ENCODE data around the gene LSAMP.
"Not testable (repeated sequence)": the region's sequence is repeated elsewhere in the genome, so short reads cannot be mapped to it uniquely, and the experiment has no call there.

The LSAMP gene

DNA sequence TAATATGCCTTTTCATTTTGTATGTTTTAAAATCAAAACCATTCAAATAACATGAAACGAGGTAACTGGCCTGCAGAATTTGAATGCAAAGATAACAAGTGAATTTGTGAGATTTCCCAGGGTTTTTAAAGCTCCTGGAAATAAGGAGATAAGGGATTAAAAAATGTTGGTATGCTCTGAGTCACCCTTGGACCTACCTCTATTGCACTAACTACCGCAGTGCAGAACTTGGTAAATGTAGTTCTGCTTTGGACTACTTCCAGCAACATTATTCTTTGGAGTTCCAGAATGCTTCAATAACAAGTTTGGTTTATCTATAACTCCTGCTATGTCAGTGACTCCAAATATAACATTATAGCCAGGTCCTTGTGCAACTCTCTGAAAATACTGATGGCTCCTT lies 620.2 kb downstream of the LSAMP start:
- no peak for DNase-seq

DNA sequence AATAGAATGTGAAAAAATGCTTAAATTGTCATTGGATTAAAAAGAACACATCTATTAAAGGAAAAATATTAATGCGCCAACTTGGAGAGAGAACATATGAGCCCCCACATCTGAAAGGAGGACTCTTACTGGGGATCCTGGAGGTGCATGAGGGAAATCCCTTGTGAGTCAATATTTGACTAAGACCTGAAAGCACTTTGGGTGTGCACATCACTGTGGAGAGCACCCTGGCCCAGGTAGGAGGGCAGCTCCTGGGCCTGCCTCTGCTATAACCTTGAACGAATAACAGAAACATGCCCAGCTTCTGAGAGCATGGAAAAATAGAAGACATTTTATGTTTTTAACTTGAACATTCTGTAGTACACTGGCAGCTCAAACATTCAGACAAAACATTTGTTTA lies 622.2 kb downstream of the LSAMP start:
- no peak for DNase-seq

DNA sequence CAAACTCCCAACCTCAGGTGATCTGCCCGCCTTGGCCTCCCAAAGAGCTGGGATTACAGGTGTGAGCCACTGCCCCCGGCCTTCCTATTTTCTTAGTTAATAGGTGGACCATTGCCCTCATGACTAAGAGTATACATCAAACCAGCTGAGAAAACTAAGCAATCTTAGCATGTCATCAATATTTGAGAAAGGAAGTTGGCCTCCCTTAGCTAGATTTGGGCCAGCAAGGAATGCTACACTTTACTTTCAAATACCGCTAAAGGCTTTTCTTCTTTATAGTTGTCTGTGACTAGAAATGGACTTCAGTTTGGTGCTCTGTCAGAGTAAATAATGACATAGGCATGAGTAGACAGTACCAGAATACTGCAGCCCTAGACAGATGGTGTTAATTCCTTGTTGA lies 622.7 kb downstream of the LSAMP start:
- no peak for DNase-seq

DNA sequence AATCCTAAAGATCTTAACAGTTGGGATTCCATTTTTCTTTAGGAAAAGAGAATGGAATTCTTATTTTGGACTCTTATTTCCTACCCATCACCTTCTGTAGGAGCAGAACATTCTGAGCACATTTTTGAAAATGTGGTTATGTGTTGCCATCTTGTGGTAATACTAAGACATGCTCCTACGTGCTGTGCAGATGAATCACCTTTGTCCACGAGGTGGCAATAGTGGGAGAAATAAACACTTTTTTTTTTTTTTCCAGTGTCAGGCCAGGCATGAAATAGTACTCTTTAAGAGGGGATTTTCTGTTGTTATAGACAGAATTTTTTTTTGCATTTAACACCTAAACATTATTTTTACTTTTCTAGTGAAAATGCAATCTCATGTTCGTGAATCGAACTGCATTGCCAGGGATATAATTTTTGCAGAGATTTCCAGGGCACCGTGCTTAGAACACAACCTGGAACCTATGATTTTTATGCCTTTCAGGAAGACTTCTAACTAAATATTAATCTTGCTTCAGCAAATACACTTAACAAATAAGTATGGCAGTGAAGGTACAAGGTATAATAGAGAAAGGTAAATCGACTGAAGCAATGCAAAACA lies 625.4 kb downstream of the LSAMP start:
- peak; percentile 85 for DNase-seq

DNA sequence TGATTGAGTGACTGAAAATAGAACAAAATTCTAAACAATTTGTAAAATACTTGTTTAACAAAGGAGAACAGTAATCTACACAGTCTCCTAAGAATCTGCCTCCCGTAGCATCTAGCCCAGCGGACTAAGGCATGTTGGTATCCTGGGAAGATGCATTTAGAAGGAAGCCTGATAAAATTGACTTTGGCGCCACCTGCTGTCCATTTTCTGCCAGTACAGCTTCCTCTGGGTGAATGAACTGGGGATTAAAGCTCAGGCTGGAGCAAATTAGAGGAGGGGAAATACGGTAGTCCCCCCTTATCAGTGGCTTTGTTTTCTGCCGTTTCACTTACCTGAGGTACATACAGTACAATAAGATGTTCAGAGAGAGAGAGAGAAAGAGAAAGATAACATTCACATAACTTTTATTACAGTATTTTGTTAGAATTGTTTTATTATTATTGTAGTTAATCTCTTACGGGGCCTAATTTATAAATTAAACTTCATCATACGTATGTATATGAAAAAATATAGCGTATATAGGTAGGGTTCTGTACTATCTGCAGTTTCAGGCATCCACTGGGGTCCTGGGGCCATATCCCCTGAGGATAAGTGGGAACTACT lies 630.4 kb downstream of the LSAMP start:
- DNase-seq = peak; percentile 43

DNA sequence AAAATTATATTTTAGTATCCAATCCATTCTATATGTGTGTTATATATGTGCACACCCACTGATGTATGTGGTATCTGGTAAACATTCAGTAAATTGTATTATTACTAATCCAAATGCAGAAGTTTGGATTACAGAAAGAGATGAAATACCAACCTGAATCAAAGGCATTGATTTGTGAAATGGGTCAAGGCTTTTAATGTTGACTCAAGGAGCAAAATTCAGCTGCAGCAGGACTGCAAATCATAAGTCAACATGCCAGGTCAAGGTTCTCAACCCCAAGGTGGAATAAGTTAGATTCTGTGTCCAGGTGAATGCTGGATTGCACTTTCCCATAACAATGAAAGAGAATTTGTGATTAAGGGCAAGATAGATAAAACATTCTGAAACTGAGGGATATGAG lies 631.3 kb downstream of the LSAMP start:
- no peak for DNase-seq

DNA sequence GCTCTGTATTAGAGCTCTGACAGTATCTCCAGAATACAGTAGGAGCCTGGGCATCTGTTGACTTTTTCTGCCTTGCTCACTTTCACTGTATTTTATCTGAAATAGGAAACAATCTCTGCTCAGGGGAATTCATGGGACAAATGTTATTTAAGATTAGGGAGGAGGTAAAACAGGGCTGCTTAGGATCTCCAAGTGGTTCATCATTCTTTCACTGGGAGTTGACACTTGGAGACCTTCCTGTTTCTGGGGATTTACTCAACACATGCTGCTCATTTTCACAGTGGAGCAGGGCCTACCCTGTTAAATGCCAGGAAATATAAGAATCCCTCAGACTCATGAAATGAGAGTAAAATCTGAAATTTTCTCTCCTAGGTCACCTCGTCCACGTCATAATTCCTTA lies 636.5 kb downstream of the LSAMP start:
- no peak for DNase-seq

DNA sequence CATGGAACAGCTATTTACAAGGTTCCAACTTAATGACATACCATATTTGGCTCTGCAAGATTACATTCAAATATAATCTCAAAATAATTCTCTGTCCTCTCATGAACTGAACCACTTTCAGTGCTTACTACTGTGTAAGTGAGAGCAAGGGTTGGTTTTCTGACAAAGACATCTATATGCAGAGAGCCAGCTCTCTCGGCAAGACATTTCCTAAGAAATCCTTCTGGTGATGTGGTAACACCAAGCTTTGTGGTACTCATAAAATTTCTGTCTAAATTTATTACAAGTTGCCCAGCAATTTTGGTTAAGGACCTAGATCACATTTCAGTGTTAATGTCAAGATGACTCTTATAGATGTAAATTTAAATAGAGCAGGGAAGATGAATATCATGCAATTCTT lies 637.0 kb downstream of the LSAMP start:
- DNase-seq = no peak

DNA sequence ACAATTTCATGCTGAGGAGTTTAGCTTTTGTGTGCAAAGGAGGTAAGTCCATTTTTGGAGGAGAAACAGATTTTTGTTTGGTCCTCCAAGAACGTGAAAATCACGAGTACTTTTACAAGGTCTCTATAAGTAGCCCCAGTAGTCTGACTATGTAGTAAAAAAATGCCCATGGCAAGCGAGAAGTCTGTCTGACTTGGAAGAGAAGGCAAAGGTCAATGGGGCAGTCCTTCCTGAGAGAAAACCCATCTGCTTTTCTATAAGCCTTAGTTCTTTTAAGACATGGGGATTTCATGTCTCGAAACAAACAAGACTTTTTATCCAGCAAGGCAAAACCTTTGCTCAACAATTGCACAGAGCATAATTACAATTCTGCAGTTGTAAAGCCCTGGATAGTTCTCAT lies 638.8 kb downstream of the LSAMP start:
- no peak for DNase-seq

DNA sequence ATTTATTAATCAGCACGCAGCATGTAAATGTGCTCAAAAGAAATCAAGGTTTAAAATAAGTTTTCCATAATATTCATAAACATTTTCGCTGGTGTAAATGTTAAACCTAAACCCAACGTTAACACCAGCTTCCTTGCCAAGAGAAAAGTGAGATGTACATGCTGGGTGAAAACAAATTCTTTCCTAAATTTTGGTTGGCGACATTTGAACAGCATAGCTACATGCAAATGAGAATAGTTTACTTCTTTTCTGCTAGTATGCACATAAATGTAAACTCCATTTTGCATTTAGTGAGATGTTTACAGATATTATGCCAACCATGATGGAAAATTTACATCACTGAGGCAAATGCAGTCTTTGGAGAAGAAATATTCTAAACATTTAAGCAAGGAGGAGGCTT lies 639.8 kb downstream of the LSAMP start:
- no peak for DNase-seq

DNA sequence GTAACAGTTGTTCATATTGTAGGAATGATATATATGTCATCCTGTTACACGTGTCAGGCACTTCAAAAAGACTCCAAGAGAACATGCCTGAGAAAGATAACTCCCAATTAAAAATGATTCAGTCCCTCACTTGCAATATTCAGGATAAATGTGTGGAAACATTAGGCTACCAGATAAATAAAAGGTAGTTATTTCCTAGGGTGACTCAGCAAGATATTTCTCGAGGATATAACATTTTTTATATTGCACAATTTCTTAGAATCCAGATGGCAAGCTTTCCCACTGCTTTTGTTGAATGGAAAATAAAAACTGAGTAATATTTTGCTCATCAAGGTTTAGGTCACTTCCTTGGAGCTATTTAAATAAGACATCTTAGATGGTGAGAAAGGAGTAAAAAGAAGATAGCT lies 640.6 kb downstream of the LSAMP start:
- DNase-seq = no peak

DNA sequence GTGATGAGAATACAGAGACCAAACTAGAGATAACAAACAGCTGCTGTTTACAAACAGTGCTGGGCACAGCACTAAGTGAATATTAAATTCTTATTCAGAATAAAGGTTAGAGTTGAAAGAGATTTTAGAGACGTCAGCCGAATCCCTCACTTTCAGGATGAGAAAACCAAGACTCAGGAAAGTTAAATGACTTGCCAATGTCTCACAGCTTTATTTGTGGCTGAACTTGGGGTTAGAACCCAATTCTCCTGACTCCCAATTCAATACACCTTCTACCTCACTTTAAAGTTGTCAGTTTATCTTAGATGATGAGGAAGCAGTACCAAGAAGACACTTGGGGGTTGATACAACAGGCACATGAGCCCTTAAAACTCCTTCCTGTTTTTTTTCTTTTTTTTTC lies 641.1 kb downstream of the LSAMP start:
- no peak for DNase-seq

DNA sequence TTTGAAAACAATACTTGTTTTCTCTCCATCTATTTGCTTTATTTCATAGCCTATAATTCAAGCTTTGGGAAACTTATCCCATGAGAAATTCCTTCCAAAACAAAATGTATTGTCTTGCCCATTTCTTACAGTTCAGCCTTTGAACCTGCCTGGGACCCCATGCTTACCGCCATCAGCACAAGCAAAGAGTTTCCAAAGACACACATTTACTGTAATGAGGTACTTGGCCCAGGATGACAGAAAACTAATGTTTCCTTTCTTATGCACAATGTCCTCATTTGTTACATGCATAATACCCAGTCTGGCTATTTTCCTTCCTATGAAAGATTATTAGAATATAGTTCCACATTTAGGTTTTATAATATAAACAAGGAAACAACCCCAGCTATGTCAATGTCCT lies 641.6 kb downstream of the LSAMP start:
- DNase-seq = no peak

DNA sequence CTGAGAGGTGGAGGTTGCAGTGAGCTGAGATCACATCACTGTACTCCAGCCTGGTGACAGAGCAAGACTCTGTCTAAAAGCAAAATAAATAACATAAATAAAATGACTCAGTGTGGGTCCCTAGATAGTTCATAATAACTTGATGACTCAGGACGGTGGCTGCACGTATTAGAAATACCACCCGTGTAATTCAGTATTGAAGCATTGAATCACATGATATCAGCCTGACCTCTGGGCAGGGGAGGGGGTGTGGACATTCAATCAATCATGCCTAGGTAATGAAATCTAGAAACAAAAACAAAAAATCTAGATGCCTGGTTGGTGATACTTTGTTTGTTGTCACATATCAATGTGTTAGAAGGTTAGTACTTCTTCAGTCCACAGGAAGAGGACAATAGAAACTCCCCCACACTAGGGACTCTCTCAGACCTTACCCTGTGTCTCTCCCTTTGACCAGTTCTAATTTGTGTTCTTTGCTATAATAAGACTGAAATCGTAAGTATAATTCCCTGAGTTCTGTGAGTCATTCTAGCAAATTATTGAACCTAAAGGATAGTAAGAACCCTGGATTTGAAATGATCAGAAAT lies 644.7 kb downstream of the LSAMP start:
- DNase-seq = no peak

DNA sequence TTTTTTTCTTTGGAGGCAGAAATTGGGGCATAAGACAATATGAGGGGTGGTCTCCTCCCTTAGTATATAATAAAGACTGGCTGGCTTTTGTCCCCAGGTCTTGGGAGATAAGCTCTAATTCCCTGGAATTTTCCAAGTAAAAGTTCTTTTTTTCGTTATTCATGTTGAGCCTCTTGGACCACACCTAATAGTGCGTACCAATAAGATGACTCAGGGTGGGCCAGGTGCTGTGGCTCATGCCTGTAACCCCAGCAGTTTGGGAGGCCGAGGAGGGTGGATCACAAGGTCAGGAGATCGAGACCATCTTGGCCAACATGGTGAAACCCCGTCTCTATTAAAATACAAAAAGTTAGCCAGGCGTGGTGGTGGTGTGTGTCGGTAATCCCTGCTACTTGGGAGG lies 645.2 kb downstream of the LSAMP start:
- DNase-seq = not testable (repeated sequence)

DNA sequence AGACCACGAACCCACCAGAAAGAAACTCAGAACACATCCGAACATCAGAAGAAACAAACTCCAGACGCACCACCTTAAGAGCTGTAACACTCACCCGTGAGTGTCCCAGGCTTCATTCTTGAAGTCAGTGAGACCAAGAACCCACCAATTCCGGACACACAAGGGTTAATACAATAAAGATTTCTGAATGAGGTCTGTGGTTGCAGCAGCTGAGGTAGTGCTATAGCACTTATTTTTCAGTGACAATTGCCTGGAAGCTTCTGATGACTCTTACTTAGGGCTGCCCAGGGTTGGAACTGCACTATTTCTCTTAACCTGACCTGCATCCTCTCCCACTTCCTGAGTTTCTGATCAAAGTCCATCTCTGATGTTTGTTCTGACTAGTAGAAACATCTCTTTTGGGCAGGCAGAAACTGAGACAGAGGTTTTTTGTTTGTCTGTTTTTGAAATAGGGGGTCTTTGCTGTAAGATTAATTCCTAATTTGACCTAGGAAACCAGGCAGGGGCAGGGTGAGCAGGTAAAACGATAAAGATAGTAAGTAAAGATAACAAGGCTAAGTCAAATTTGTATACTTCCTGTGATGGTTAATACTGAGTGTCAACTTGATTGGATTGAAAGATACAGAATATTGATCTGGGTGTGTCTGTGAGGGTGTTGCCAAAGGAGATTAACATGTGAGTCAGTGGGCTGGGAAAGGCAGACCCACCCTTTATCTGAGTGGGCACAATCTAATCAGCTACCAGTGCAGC lies 652.9 kb downstream of the LSAMP start:
- DNase-seq = no peak

DNA sequence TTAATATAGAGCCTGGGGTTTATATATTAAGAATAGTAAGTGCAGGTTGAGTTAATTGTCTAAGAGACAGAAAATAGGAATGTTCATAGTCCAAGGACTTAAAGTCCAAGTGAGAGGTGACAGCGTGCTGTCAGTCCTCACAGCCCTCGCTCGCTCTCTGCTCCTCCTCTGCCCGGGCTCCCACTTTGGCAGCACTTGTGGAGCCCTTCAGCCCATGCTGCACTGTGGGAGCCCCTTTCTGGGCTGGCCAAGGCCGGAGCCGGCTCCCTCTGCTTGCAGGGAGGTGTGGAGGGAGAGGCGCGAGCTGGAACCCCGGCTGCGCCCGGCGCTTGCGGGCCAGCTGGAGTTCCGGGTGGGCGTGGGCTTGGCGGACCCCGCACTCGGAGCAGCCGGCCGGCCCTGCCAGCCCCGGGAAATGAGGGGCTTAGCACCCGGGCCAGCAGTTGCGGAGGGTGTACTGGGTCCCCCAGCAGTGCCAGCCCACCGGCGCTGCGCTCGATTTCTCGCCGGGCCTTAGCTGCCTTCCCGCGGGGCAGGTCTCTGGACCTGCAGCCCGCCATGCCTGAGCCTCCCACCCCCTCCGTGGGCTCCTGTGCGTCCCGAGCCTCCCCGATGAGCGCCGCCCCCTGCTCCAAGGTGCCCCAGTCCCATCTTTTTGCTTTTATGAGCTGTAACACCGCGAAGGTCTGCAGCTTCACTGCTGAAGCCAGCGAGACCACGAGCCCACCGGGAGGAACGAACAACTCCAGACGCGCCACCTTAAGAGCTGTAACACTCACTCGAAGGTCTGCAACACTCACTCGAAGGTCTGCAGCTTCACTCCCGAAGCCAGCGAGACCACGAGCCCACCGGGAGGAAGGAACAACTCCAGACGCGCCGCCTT lies 653.8 kb downstream of the LSAMP start:
- DNase-seq = not testable (repeated sequence)

DNA sequence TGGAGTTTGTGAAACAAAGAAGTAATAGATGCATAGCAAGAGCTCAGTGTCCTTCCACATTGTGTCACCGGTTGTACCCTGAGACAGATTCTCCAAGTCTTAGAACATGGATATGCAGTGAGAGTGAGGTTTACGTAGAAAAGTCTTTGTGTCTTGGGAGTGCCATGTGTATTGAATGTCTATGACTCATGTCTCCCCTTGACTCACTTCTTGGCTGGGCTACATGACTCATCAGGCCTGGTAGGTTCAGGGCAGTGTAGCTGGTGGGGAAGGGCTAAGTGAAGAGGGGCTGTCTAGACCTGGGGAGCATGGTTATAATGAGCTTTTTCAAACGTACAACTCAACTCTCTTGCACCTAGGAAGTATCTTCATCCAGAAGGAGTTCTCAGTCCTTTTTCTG lies 654.5 kb downstream of the LSAMP start:
- DNase-seq = peak; percentile 19

DNA sequence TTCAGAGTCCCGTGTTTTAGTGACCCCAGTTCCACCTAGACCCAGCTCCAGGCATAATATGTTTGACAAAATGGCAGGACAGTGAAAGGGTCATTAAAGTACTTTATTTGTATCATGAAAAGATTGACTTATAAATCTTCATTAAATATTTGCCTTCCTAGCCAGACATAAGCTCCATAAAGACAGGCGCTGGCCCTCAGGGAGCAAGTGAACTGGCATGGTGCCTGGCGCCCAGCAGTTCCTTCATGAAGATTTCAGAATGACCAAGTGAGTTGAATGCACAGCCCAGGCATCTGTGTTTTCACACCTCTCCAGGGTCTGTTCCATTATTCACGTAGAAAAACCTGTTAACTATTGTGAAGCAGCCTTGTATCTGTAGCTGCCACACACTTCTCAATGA lies 655.8 kb downstream of the LSAMP start:
- DNase-seq = no peak

DNA sequence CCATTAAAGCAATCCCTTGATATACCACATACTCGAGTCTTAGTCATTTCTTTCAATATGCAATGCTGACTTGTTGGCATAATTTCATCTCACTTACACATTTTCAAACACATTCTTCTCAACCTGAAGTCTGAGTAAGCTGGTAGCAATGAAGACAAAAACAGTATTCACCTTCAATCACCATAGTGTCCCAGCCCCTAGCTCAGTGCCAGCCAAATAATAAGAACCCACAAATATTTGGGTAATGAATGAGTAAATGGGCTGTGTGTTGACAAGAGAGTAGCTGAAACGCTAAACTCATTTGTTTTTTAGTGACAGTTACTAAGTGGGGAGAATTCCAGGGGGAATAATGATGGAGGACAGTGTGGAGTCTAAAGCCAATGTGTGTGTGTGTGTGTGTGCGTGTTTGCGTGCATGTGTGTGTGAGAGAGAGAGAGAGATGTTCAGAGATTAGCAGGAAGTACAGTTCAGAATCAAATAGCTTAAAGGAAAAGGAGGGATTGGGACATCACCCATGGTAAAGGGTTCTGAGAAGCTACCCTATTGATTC lies 656.3 kb downstream of the LSAMP start:
- no peak for DNase-seq

DNA sequence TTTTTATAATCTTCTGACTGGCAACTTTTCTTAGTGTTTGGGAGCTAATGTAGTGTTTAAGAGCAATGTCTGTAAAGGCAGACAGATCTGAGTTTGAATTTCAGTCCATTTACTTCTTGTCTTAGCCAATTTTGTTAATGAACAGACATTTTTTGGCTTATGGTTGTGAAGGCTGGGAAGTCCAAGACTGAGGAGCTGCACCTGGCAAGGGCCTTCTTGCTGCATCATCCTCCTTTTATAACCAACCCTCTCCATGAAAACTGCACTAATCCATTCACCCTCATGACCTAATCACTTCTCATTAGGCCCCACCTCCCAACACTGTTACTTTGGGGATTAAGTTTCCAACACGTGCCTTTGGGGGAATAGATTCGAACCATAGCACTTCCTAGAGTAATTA lies 657.5 kb downstream of the LSAMP start:
- no peak for DNase-seq

DNA sequence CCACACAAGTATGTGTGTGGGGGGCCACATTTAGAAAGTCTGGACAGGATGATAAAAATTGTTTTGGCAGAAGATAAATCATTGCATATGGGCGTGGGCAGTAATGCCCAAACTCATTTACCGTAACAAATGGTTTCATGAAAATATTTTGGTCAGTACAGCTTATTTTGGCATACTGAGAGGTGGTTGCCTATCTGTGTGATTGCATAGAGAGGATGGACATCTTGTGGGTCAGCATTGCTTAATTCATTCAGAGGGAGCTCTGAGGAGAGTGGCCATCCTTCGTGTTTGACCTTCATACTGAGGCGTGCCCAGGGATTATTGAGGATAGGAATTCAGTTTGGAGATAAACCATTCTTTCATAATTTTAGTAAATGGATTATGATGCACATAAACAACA lies 659.5 kb downstream of the LSAMP start:
- DNase-seq = no peak
